ENCODE results near the gene ABTB1.

GRCh38 chr3:127673191-127674100, 694 bp downstream of the ABTB1 start:
- no peak for TF ChIP-seq CTCF (conservative IDR thresholded peaks at IDR 0.05; ENCODE audit: low read depth in 2 of 2)
- no peak for TF ChIP-seq EZH2 (IDR thresholded peaks at IDR 0.05; ENCODE audit: low read depth, unreplicated experiment)
- peak; percentile 48 for TF ChIP-seq CREB1 (CRISPR knock-in tag; IDR thresholded peaks at IDR 0.05; ENCODE audit: low read depth)
- TF ChIP-seq REST (IDR thresholded peaks at IDR 0.05; ENCODE audit: unreplicated experiment) = no peak
